Coronary artery (tissue), 2 donors: ENCODE results near the gene MYO1C.

Experiments used
- DNase-seq: peaks from one replicate; pipeline ENCODE4 v3.0.0-alpha.2; 2017; ENCODE audit warnings: low spot score
- H3K27ac ChIP-seq, 2 donors: fragments of 200-600 bp; sonication (generic); one replicate each; pipeline ENCODE4 v1.5.1; 2016 to 2019
- H3K4me3 ChIP-seq: fragments of 200-600 bp; sonication (generic); 2 replicates; pipeline ENCODE4 v1.5.1; 2016; ENCODE audit warnings: mild to moderate bottlenecking, moderate library complexity
- CTCF ChIP-seq: fragments of 200-600 bp; sonication (generic); IDR thresholded peaks from one replicate; pipeline ENCODE4 v1.5.1; 2019; ENCODE audit warnings: antibody characterized with exemption

MYO1C gene

GRCh38 chr17:1490643-1491442 lies 1.6 kb downstream of the MYO1C start:
- Histone ChIP-seq H3K4me3 (peak overlapping the region; percentile 96), H3K27ac (peak overlapping the region; percentile 92 to 100)
- DNase-seq: no peak
- no peak for TF ChIP-seq CTCF

- DNase-seq: no peak
- peak overlapping the region; percentile 97 to 100 for H3K27ac ChIP-seq
- TF ChIP-seq CTCF: no peak
- peak overlapping the region; percentile 97 for H3K4me3 ChIP-seq
These were observed 3.6 kb downstream of the MYO1C start for GRCh38 chr17:1488826-1489270.

- Histone ChIP-seq H3K27ac (peak overlapping the region; percentile 97 to 100), H3K4me3 (peak overlapping the region; percentile 97)
- DNase-seq: peak; percentile 92
- no peak for TF ChIP-seq CTCF
These were observed 4.3 kb downstream of the MYO1C start for GRCh38 chr17:1487939-1488825.

- Histone ChIP-seq H3K4me3 (peak overlapping the region; percentile 97), H3K27ac (peak overlapping the region; percentile 97 to 100)
- no peak for TF ChIP-seq CTCF
- peak; percentile 96 for DNase-seq
These were observed 5.4 kb downstream of the MYO1C start for GRCh38 chr17:1486802-1487695.

GRCh38 chr17:1485423-1486376 lies 6.8 kb downstream of the MYO1C start:
- Histone ChIP-seq H3K27ac (peak overlapping the region; percentile 97 to 100), H3K4me3 (peak overlapping the region; percentile 97)
- DNase-seq: peak; percentile 92
- no peak for TF ChIP-seq CTCF
